Adrenal gland (tissue), 5 donors: ENCODE results near the gene LRRC8E.

Experiments used
- POLR2A ChIP-seq, 2 donors: fragments of 450-650 bp; IDR thresholded peaks; one replicate each; pipeline ENCODE4 v1.6.1; 2017; ENCODE audit warnings: antibody characterized with exemption in 2 of 2, mild to moderate bottlenecking in 2 of 2, moderate library complexity in 1 of 2
- TF ChIP-seq, protein P1 (sequence below), 6 experiments: fragments of 450-650 bp in 4 of 6; fragments of 200-600 bp in 2 of 6; sonication (generic) in 1 of 6; IDR thresholded peaks; 1 replicate in 5 of 6; 2 replicates in 1 of 6; pipeline versions ENCODE4 v1.5.1 to v1.8.0; 2016 to 2021; ENCODE audit warnings: antibody characterized with exemption in 6 of 6, mild to moderate bottlenecking in 2 of 6, moderate library complexity in 1 of 6
- donor health status: DM: no; HTN: no; CAD: no.

DNA sequence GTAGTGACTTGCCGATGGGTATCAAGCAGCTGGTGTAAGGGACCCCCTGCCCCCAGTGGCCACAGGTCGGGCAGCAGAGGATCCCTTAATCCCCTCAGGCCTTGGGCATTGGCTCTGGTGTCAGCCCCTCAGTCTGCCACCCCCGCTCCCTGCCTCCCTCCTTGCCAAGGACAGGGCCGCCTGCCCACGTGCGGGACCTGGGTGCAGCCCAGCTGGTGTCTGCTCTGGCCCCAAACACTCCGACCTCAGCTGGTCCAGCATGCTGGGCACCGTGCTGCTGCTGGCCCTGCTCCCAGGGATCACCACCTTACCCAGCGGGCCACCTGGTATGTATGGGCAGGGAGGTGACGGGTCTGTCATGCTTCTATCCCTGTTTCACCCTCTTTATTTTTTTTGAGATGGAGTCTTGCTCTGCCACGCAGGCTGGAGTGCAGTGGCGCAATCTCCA lies 26.3 kb downstream of the LRRC8E start, which contains the start of gene TGFBR3L:
- TF ChIP-seq, protein P1, sequence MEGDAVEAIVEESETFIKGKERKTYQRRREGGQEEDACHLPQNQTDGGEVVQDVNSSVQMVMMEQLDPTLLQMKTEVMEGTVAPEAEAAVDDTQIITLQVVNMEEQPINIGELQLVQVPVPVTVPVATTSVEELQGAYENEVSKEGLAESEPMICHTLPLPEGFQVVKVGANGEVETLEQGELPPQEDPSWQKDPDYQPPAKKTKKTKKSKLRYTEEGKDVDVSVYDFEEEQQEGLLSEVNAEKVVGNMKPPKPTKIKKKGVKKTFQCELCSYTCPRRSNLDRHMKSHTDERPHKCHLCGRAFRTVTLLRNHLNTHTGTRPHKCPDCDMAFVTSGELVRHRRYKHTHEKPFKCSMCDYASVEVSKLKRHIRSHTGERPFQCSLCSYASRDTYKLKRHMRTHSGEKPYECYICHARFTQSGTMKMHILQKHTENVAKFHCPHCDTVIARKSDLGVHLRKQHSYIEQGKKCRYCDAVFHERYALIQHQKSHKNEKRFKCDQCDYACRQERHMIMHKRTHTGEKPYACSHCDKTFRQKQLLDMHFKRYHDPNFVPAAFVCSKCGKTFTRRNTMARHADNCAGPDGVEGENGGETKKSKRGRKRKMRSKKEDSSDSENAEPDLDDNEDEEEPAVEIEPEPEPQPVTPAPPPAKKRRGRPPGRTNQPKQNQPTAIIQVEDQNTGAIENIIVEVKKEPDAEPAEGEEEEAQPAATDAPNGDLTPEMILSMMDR (IDR thresholded peaks at IDR 0.05): no peak
- no peak for TF ChIP-seq POLR2A (IDR thresholded peaks at IDR 0.05)
